ENCODE results near the gene DUSP15. TPM values are rescaled to one million over a fixed set of nuclear protein-coding genes. Genes with fewer than 3 reads are reported as not detected.

DUSP15 gene
- total and polyA plus RNA-seq, 2 of the 4 experiments (the other 2 are of a cell fraction) = not detected

- 65% methylated on average over 13 of the region's 14 CpGs; no CpG with 5 or more reads in 1 of the 2 experiments for WGBS, 2 experiments (ENCODE audit: extremely low coverage in 2 of 2, insufficient read length in 1 of 2)
- H2BK20ac ChIP-seq (ENCODE audit: low read depth, low read length) = no peak overlapping the region
- peaks cover 30% of the 10 kb centered on the region for H3K9me1 ChIP-seq (ENCODE audit: insufficient read depth, low read length)
- no peak overlapping the region for H4K91ac ChIP-seq (ENCODE audit: insufficient read depth, low read depth, low read length)
- peaks cover 15% of the 10 kb centered on the region for H3K4me1 ChIP-seq (ENCODE audit: control insufficient read depth, insufficient read depth, low read length)
- H3K4me3 ChIP-seq (ENCODE audit: insufficient read depth, low read depth, low read length) = no peak overlapping the region
- H3K9ac ChIP-seq (ENCODE audit: low read depth, low read length) = no peak overlapping the region
- H3K27ac ChIP-seq (ENCODE audit: insufficient read depth, low read length) = no peak overlapping the region
- no peak overlapping the region for H2AK9ac ChIP-seq (replicated peaks; ENCODE audit: low read depth, low read length, poor library complexity)
- H3K4me2 ChIP-seq (ENCODE audit: low read depth, low read length) = no peak overlapping the region
- no peak overlapping the region for H2AK5ac ChIP-seq (ENCODE audit: low read depth, low read length)
- dilution Hi-C loops (cut with HindIII; ENCODE audit: low sequenced_read_pairs, unreplicated experiment) = no loop called here
- H3K56ac ChIP-seq (ENCODE audit: extremely low read depth, insufficient read depth, low read length) = no peak overlapping the region
- intact Hi-C loops (cut with micrococcal nuclease) = no loop called here
- no peak overlapping the region for H2BK5ac ChIP-seq (ENCODE audit: low read depth, low read length, poor library complexity, severe bottlenecking)
- H3K18ac ChIP-seq (ENCODE audit: low read depth, low read length) = no peak overlapping the region
- no peaks in the 10 kb centered on the region for H3K36me3 ChIP-seq (ENCODE audit: control insufficient read depth, insufficient read depth, low read length)
- H3K23ac ChIP-seq (ENCODE audit: low read depth, low read length) = no peak overlapping the region
- 0 out of 4 replicates have a peak, but pooled peaks cover 0 to 4% of the 10 kb centered on the region in 2 experiments for H3K79me1 ChIP-seq (ENCODE audit: low read depth in 1 of 2, low read length in 2 of 2)
- ATAC-seq (ENCODE audit: low read depth) = peak; percentile 44; the same call in 1 of the 2 replicates
- TF ChIP-seq NFE2L2 (IDR thresholded peaks at IDR 0.05; ENCODE audit: low read depth, low read length) (no peak), USF2 (IDR thresholded peaks at IDR 0.05; ENCODE audit: low read depth, low read length) (no peak), BHLHE40 (IDR thresholded peaks at IDR 0.05; ENCODE audit: low read depth, low read length) (no peak), RFX5 (IDR thresholded peaks at IDR 0.05; ENCODE audit: low read depth, low read length) (no peak), RAD21 (IDR thresholded peaks at IDR 0.05; ENCODE audit: low read length) (peak; percentile 50), CTCF (conservative IDR thresholded peaks at IDR 0.05; ENCODE audit: low read depth, low read length) (peak; percentile 64), ELK1 (IDR thresholded peaks at IDR 0.05; ENCODE audit: borderline replicate concordance, low read depth, low read length) (no peak), MAZ (IDR thresholded peaks at IDR 0.05; ENCODE audit: borderline replicate concordance, low read depth, low read length) (no peak), MAFK (IDR thresholded peaks at IDR 0.05; ENCODE audit: low read depth, low read length) (no peak), CEBPB (IDR thresholded peaks at IDR 0.05; ENCODE audit: low read depth, low read length) (no peak), MXI1 (IDR thresholded peaks at IDR 0.05; ENCODE audit: borderline replicate concordance, low read depth, low read length) (no peak), FOS (IDR thresholded peaks at IDR 0.05; ENCODE audit: low read depth, low read length) (no peak), RCOR1 (IDR thresholded peaks at IDR 0.05; ENCODE audit: insufficient replicate concordance, low read length) (no peak)
- in situ Hi-C loops (cut with MboI; ENCODE audit: low sequenced_read_pairs) = loop anchor here (25.0 kb wide), 2 partner anchors 654 to 829 kb away; partner anchors contain the start of gene C20orf203
- BruUV-seq (replicated peaks) = no TSS peak
- no peak overlapping the region for H3K14ac ChIP-seq (replicated peaks; ENCODE audit: low read depth, low read length)
- no peak overlapping the region for H2BK15ac ChIP-seq (ENCODE audit: low read depth, low read length)
- ChIA-PET CTCF (interaction anchor here (0.8 to 1.3 kb wide), 4 partner anchors 10 to 171 kb away, joined by 3 to 4 read pairs (median 3); no protein-coding TSS in a partner anchor), POLR2A (ENCODE audit: unreplicated experiment) (no interaction called here)
- H3K27me3 ChIP-seq (ENCODE audit: control insufficient read depth, insufficient read depth, low read length) = peaks cover 8% of the 10 kb centered on the region
- H4K5ac ChIP-seq (ENCODE audit: low read depth, low read length) = no peak overlapping the region
- H4K8ac ChIP-seq (ENCODE audit: low read depth in 2 of 2, low read length in 2 of 2) = no peak overlapping the region
- H3K9me3 ChIP-seq (ENCODE audit: control insufficient read depth, insufficient read depth, low read length) = no peaks in the 10 kb centered on the region
- H2AFZ ChIP-seq (replicated peaks; ENCODE audit: low read length, poor library complexity) = no peak overlapping the region
- peak; percentile 20 for DNase-seq
- H3K4ac ChIP-seq (ENCODE audit: low read depth, low read length) = no peak overlapping the region
- peaks cover 28% of the 10 kb centered on the region for H4K20me1 ChIP-seq (ENCODE audit: insufficient read depth, low read length)
- H2BK120ac ChIP-seq (ENCODE audit: low read depth, low read length) = no peak overlapping the region
Observed at GRCh38 chr20:31833130-31833930, 37.0 kb downstream of the DUSP15 start.
